H9 (cell line): ENCODE data around the gene PGM1. TPM values are rescaled to one million over a fixed set of nuclear protein-coding genes. Genes with fewer than 3 reads are reported as not detected.

Source experiments
- DNase-seq: peaks from one replicate; pipeline ENCODE4 v3.0.0-alpha.2; 2017
- H2AFZ ChIP-seq: one replicate; pipeline ENCODE4 v1.6.1; 2013; ENCODE audit warnings: mild to moderate bottlenecking, low read length, control low read depth, moderate library complexity
- H2AK5ac ChIP-seq: 2 replicates; pipeline ENCODE4 v1.6.1; 2013; ENCODE audit warnings: low read length, control low read depth, mixed read lengths; ENCODE audit not compliant: insufficient read length
- H2BK120ac ChIP-seq: one replicate; pipeline ENCODE4 v1.6.1; 2013; ENCODE audit warnings: low read depth, mild to moderate bottlenecking, low read length, control low read depth, inconsistent platforms; ENCODE audit not compliant: poor library complexity, severe bottlenecking
- H2BK12ac ChIP-seq: 2 replicates; pipeline ENCODE4 v1.6.1; 2013; ENCODE audit warnings: low read length, control low read depth, mixed read lengths, low read depth; ENCODE audit not compliant: insufficient read length
- H2BK15ac ChIP-seq: 2 replicates; pipeline ENCODE4 v1.6.1; 2013; ENCODE audit warnings: low read depth, low read length, control low read depth
- H2BK20ac ChIP-seq: one replicate; pipeline ENCODE4 v1.6.1; 2013; ENCODE audit warnings: low read depth, mild to moderate bottlenecking, low read length, control low read depth, inconsistent platforms; ENCODE audit not compliant: poor library complexity, severe bottlenecking
- H2BK5ac ChIP-seq: 2 replicates; pipeline ENCODE4 v1.6.1; 2013; ENCODE audit warnings: low read length, control low read depth, mixed read lengths; ENCODE audit not compliant: insufficient read length
- H3K14ac ChIP-seq: 2 replicates; pipeline ENCODE4 v1.6.1; 2013; ENCODE audit warnings: low read length, control low read depth; ENCODE audit not compliant: insufficient read depth
- H3K18ac ChIP-seq: 2 replicates; pipeline ENCODE4 v1.6.1; 2013; ENCODE audit warnings: low read depth, mild to moderate bottlenecking, mixed read lengths, low read length, control low read depth; ENCODE audit not compliant: insufficient read length
- H3K23ac ChIP-seq: 2 replicates; pipeline ENCODE4 v1.6.1; 2013; ENCODE audit warnings: low read length, control low read depth, mixed read lengths, low read depth; ENCODE audit not compliant: insufficient read length
- H3K23me2 ChIP-seq: 2 replicates; pipeline ENCODE4 v1.6.1; 2013; ENCODE audit warnings: low read depth, mild to moderate bottlenecking, mixed read lengths, low read length, control low read depth; ENCODE audit not compliant: insufficient read length, poor library complexity, severe bottlenecking
- H3K27ac ChIP-seq: 2 replicates; pipeline ENCODE4 v1.5.1; 2013; ENCODE audit warnings: low read length, control low read depth, mixed read lengths, low read depth; ENCODE audit not compliant: insufficient read length
- H3K27me3 ChIP-seq: 2 replicates; pipeline ENCODE4 v1.6.1; 2013; ENCODE audit warnings: low read length, control low read depth, inconsistent platforms; ENCODE audit not compliant: insufficient read depth
- H3K4ac ChIP-seq: 2 replicates; pipeline ENCODE4 v1.6.1; 2013; ENCODE audit warnings: low read depth, mild to moderate bottlenecking, control low read depth, inconsistent platforms, low read length, moderate library complexity
- H3K4me1 ChIP-seq: 2 replicates; pipeline ENCODE4 v1.6.1; 2013; ENCODE audit warnings: low read length, control low read depth, inconsistent platforms; ENCODE audit not compliant: insufficient read depth
- H3K4me2 ChIP-seq: 2 replicates; pipeline ENCODE4 v1.6.1; 2013; ENCODE audit warnings: low read length, control low read depth, mixed read lengths; ENCODE audit not compliant: insufficient read length, insufficient read depth
- H3K56ac ChIP-seq: 2 replicates; pipeline ENCODE4 v1.6.1; 2013; ENCODE audit warnings: low read depth, mild to moderate bottlenecking, mixed read lengths, low read length, control low read depth; ENCODE audit not compliant: insufficient read length
- H3K79me1 ChIP-seq: 2 replicates; pipeline ENCODE4 v1.6.1; 2013; ENCODE audit warnings: low read depth, mild to moderate bottlenecking, moderate library complexity, low read length, control low read depth, inconsistent platforms; ENCODE audit not compliant: insufficient read depth, poor library complexity, severe bottlenecking
- H3K79me2 ChIP-seq: 2 replicates; pipeline ENCODE4 v1.6.1; 2013; ENCODE audit warnings: low read length, control low read depth, inconsistent platforms; ENCODE audit not compliant: insufficient read depth
- H3K9ac ChIP-seq: 2 replicates; pipeline ENCODE4 v1.6.1; 2013; ENCODE audit warnings: low read length, control low read depth, mixed read lengths; ENCODE audit not compliant: insufficient read length; ENCODE audit errors: extremely low read depth
- H3K9me3 ChIP-seq: one replicate; pipeline ENCODE4 v1.6.1; 2013; ENCODE audit warnings: low read depth, low read length, inconsistent platforms; ENCODE audit not compliant: control insufficient read depth
- H3T11ph ChIP-seq: one replicate; pipeline ENCODE4 v1.6.1; 2013; ENCODE audit warnings: mild to moderate bottlenecking, low read length, control low read depth, inconsistent platforms
- H4K20me1 ChIP-seq: one replicate; pipeline ENCODE4 v1.6.1; 2013; ENCODE audit not compliant: control insufficient read depth, insufficient read length, insufficient read depth
- H4K5ac ChIP-seq: 2 replicates; pipeline ENCODE4 v1.6.1; 2013; ENCODE audit warnings: low read depth, mild to moderate bottlenecking, mixed read lengths, low read length, control low read depth; ENCODE audit not compliant: insufficient read length
- H4K8ac ChIP-seq: replicated peaks from 2 replicates; pipeline ENCODE4 v1.6.1; 2013; ENCODE audit warnings: low read length, control low read depth, mixed read lengths, low read depth; ENCODE audit not compliant: insufficient read length
- H4K91ac ChIP-seq: 2 replicates; pipeline ENCODE4 v1.6.1; 2013; ENCODE audit warnings: low read depth, mild to moderate bottlenecking, moderate library complexity, mixed read lengths, low read length, control low read depth; ENCODE audit not compliant: insufficient read length
- H3K27ac Mint-ChIP-seq, 3 experiments: 2 replicates in 2 of 3; 3 replicates in 1 of 3; pipeline ENCODE4 v1.8.0; 2020 to 2021; ENCODE audit warnings: mixed read lengths in 3 of 3, mild to moderate bottlenecking in 1 of 3, moderate library complexity in 1 of 3
- H3K27me3 Mint-ChIP-seq: 2 replicates; pipeline ENCODE4 v1.8.0; 2021; ENCODE audit warnings: low read depth, mild to moderate bottlenecking, moderate library complexity, mixed read lengths
- H3K36me3 Mint-ChIP-seq, 3 experiments: 2 replicates in 2 of 3; 3 replicates in 1 of 3; pipeline ENCODE4 v1.8.0; 2020 to 2021; ENCODE audit warnings: low read depth in 3 of 3, mixed read lengths in 3 of 3; ENCODE audit not compliant: insufficient read depth in 1 of 3
- H3K4me1 Mint-ChIP-seq, 2 experiments: 2 replicates each; pipeline ENCODE4 v1.8.0; 2020; ENCODE audit warnings: mixed read lengths in 2 of 2
- H3K4me3 Mint-ChIP-seq, 2 experiments: 2 replicates in 1 of 2; 3 replicates in 1 of 2; pipeline ENCODE4 v1.8.0; 2020 to 2021; ENCODE audit warnings: mild to moderate bottlenecking in 2 of 2, mixed read lengths in 2 of 2, moderate library complexity in 1 of 2
- H3K9me3 Mint-ChIP-seq, 2 experiments: 2 replicates in 1 of 2; 3 replicates in 1 of 2; pipeline ENCODE4 v1.8.0; 2020; ENCODE audit warnings: mild to moderate bottlenecking in 2 of 2, mixed read lengths in 2 of 2, moderate library complexity in 1 of 2
- CTCF ChIP-seq: fragments of 200-600 bp; sonication (generic); conservative IDR thresholded peaks from 3 replicates; pipeline ENCODE4 v1.8.0; 2021; ENCODE audit warnings: antibody characterized with exemption, mild to moderate bottlenecking
- WGBS: extraction: QIAGEN DNeasy Blood & Tissue Kit; methylation state at CpG from one replicate; pipeline ENCODE4 v1.1.7; 2013; ENCODE audit warnings: missing lambda C conversion rate, low lambda C conversion rate, mixed read lengths; ENCODE audit not compliant: insufficient read length; ENCODE audit errors: extremely low coverage; 5-methylcytosine and 5-hydroxymethylcytosine counted together
- total RNA-seq: library from RNA; stranded (reverse); gene quantifications from 2 replicates; pipeline ENCODE4 v1.2.1, GENCODE V29; 2021

Gene PGM1
- total RNA-seq, 1 experiment from 2014 or later = 56.4 TPM

- H2AK5ac ChIP-seq = no peak overlapping the region
- H2BK5ac ChIP-seq = no peak overlapping the region
- no peaks in the 10 kb centered on the region for H3K79me1 ChIP-seq
- H2BK20ac ChIP-seq = no peak overlapping the region
- H3K4me2 ChIP-seq = peak overlapping the region; percentile 93
- no peak overlapping the region for H3K18ac ChIP-seq
- H2BK15ac ChIP-seq = no peak overlapping the region
- no peak overlapping the region for H3K4ac ChIP-seq
- no peak overlapping the region for H4K91ac ChIP-seq
- Mint-ChIP-seq H3K27ac (peak overlapping the region in 1 of 3 experiments; percentile 40; a peak in 1 of 7 replicates), H3K9me3 (no peaks in the 10 kb centered on the region), H3K4me1 (peaks cover 11 to 12% of the 10 kb centered on the region in 2 experiments), H3K4me3 (peak overlapping the region; percentile 92 to 95), H3K27me3 (peaks cover 12% of the 10 kb centered on the region), H3K36me3 (no peaks in the 10 kb centered on the region)
- no peak for DNase-seq
- no peak overlapping the region for H2BK12ac ChIP-seq
- no peaks in the 10 kb centered on the region for H3K9me3 ChIP-seq
- H3K27me3 ChIP-seq = no peaks in the 10 kb centered on the region
- peaks cover 16% of the 10 kb centered on the region for H3K23me2 ChIP-seq
- no peak overlapping the region for H3K23ac ChIP-seq
- TF ChIP-seq CTCF = no peak
- no peaks in the 10 kb centered on the region for H3K79me2 ChIP-seq
- H3K56ac ChIP-seq = no peak overlapping the region
- H3K4me1 ChIP-seq = peaks cover 3% of the 10 kb centered on the region; the same call in 1 of the 2 replicates
- no peak overlapping the region for H3T11ph ChIP-seq
- H4K20me1 ChIP-seq = no peaks in the 10 kb centered on the region
- H3K27ac ChIP-seq = no peak overlapping the region
- no peak overlapping the region for H4K5ac ChIP-seq
- H2BK120ac ChIP-seq = no peak overlapping the region
- no peak overlapping the region for H4K8ac ChIP-seq
- peak overlapping the region; percentile 71 for H2AFZ ChIP-seq
- no peak overlapping the region for H3K14ac ChIP-seq
- H3K9ac ChIP-seq = peak overlapping the region; percentile 40
- WGBS = no CpG with 5 or more reads among the region's 18 CpGs
Observed at GRCh38 chr1:63592536-63593302, 492 bp upstream of the PGM1 start.
